Hematopoietic multipotent progenitor cell (in vitro differentiated cells): ENCODE data around the gene LTBP3. TPM values are rescaled to one million over a fixed set of nuclear protein-coding genes. Genes with fewer than 3 reads are reported as not detected.

ENCODE experiments used
- DNase-seq, 3 donors: peaks; one replicate each; pipeline ENCODE4 v3.0.0-alpha.2; 2011 to 2015; ENCODE audit warnings: low read depth in 2 of 3, low spot score in 2 of 3
- total RNA-seq: library from RNA; depleted of rRNA; stranded (reverse); fragments of >200 nt; gene quantifications from one replicate; pipeline ENCODE4 v1.2.3, GENCODE V29; 2012

Gene LTBP3
- total RNA-seq, 1 donor: 89.1 TPM

GRCh38 chr11:65586247-65586630 is 28.1 kb upstream of the LTBP3 start:
- no peak for DNase-seq

GRCh38 chr11:65585396-65586246 is 27.5 kb upstream of the LTBP3 start:
- no peak for DNase-seq

- DNase-seq: no peak
Observed at GRCh38 chr11:65584723-65585171, 26.6 kb upstream of the LTBP3 start.

DNA sequence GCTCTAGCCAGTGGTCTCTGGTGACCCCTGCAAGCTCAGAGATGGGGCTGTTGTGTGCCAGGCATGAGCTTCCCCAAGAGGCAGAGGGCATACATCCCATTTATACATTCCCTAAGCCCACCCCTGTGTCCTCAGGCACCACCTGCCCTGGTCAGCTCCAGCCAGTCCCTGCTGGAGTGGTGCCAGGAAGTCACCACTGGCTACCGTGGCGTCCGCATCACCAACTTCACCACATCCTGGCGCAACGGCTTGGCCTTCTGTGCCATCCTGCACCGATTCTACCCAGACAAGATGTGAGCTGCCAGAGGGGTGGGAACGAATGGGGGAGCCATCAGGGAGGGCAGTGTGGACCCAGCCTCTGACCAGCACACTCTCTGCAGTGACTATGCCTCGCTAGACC is 25.9 kb upstream of the LTBP3 start:
- DNase-seq: no peak

- no peak for DNase-seq
Observed at GRCh38 chr11:65583589-65583988, 25.4 kb upstream of the LTBP3 start.

DNA sequence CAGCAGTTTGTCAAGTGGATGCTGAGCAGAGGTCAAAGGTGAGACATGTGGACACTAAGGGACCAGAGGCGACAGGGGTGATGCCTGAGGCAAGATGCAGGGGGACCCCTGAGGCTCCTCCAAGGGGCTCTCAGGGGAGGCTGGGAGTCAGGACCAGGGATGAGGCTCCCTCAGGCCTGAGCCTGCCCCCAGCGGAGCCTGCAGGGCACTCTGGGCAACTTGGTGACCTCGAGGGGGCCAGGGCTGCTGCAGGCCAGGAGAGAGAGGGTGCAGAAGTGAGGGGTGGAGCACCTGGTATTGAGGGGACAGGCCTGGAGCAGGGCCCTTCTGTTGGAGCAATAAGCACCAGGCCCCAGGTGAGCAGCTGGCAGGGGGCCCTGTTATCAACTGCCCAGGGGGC is 23.8 kb upstream of the LTBP3 start:
- DNase-seq: no peak

GRCh38 chr11:65580756-65581155 is 22.6 kb upstream of the LTBP3 start:
- no peak for DNase-seq

DNA sequence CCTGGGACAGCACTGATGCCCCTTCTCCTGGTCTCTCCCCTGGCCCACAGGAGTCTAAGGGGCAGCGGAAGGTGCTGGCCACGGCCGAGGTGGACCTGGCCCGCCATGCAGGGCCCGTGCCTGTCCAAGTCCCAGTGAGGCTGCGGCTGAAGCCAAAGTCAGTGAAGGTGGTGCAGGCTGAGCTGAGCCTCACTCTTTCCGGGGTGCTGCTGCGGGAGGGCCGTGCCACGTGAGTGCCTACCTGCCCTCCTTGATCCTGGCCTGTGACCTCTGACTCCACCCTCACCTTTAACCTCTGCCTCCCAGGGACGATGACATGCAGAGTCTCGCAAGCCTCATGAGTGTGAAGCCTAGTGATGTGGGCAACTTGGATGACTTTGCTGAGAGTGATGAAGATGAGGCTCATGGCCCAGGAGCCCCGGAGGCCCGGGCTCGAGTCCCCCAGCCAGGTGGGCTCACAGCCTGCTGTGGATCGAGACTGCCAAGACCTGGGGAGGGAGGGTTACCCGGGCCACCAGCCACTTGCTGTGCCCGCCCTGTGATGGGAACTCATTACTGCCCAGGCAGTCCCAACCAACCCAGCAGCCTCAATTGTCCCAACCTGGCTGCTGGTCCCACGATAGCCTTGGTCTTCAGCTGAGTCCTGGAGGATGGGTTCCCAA is 22.0 kb upstream of the LTBP3 start:
- no peak for DNase-seq

- no peak for DNase-seq
Observed at GRCh38 chr11:65579291-65579690, 21.1 kb upstream of the LTBP3 start.

DNA sequence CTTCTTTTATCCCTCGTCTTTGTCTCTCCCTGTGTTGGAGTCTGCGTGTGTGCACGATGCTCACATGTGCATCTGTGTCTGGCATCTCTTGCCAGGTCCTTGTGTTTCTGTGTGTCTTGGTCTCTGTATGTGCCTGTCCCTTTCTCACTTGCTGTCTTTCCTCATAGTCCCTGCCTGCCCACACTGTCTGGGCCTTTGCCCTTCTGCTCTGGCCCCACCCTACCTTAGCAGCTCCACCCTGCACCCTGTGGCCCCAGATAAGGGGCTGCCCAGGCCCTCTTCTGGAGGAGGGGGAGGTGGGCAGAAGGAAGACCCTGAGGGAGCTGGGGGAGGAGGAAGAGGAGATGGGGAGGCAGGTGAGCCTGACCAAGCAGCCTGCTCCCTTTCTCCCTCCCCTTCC is 20.5 kb upstream of the LTBP3 start:
- no peak for DNase-seq

DNA sequence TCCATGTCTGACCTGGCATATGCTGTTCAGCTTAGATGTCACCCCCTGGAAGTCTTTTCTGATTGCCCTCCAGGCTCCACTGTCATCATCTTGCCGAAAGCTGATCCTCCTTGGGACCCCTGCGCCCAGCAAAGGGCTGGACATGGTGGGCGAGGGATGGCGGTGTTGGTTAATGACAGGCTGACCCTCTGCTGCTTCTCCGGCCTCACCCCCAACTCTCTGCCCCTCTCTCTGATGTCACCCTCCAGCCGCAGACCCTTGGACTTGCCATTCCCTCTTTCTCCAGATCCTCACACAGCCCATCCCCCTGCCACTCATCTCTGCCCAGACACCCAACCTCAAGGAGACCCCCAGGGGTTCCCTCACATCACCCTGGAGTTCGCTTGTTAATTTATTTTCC is 20.0 kb upstream of the LTBP3 start:
- no peak for DNase-seq

GRCh38 chr11:65577756-65578109 is 19.6 kb upstream of the LTBP3 start:
- no peak for DNase-seq

DNA sequence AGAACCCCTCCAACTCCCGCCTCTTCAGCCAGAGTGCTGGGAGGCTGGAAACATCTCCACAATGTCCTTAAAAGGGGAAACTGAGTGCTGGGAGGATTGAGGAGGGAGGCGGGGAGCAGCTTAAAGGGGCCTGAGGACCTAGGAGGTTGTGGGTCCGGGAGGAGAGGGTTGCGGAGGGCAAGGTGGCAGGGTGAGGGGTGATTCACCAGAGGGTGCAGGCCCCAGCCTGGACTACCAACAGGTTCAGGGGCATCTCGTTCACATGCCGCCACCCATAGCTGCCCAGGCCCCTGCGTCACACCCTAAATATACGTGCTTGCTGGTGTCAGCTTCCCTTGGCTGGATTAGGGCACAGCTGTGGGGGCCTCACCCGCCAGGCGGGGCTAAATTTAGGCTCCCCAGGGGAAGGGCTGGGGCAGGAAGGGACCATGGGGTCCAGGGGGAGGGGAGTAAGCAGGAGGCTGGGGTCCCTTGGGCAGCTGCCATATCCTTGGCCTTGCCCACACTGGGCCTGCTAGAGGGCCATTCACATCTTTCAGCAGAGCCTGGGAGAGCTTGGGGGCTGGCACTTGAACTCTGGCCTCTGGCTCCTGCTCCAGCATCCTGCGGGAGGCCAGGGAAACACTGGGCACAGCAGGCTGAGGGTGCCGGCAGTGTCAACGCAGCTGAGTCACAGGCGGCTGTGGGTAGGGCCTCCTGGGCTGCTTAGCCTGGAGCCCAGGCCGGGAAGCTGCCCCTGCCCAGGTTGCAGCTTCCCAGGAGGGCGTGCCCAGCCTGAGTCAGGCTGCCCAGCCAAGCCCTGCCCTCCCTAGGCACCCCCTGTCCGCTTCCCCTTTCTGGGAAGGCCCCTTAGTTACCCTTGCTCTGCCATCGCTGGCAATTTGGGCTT is 19.0 kb upstream of the LTBP3 start:
- peak in 2 of 3 donors; percentile 64 to 84 for DNase-seq

DNA sequence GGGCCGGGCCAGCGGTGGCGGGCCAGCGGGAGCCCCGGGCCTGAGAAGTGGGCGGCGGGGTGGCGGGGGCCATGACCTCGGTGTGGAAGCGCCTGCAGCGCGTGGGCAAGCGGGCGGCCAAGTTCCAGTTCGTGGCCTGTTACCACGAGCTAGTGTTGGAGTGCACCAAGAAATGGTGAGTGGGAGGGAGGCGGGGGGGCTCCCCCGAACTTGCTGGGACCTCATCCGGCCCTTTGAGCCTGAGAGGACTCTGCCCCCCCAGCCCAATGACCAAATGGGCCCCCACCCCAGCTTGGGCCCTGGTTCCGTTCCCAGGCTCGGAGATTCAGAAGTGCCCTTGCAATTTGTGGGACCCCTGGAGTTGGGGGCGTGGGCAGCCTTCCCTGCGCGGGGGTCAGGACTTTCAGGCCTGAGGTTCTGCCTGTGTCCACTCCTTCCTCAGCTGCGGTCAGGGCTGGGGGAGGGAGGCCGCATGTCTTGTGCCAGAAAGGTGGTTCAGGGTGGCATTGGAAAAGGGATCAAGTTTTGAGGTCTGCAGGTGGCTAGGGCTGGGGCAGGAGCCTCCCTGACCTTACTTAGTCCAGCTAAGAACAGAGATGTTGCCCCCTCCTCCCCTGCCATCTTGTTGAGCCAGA is 18.2 kb upstream of the LTBP3 start:
- DNase-seq: no peak

DNA sequence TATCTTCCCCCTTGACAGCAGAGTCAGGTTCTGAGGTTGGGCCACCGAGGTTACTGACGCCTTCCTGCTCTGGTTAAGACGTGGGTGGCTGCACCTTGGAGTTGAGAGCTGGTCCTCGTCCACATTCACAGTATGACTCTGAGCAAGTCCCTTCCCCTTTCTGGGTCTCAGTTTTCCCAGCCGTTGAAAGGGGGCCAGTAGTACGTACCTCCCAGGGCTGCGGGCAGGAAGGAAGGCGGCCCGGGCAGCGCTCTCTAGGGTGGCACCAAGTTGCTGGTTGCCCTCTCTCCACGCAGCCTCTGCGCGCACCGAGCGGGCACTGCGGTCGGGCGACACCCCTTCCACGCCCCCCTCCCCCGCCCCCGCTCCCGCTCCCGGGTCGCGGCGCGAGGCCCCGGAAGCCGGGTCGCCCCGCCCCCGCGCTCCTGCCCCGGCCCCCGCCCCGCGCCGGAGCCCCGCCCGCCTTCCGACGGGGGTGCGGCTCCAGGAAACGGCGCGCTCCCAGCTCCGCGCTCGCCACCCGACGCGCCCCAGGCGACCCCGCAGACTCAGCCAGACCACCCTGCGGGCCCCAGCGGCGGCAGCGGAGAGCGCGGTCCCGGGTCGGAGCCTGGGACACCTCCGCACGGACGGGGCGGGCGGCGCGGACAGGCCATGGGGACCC is 17.5 kb upstream of the LTBP3 start, which contains the start of gene EHBP1L1:
Gene EHBP1L1, plus strand, starts transcription at position 486 of the 664 bp plus-strand sequence. CDS start 250 bp downstream, outside the sequence.
- DNase-seq: peak in 2 of 3 donors; percentile 58 to 62

GRCh38 chr11:65574811-65575567 is 16.8 kb upstream of the LTBP3 start:
- peak in 1 of 3 donors; percentile 45 for DNase-seq

GRCh38 chr11:65574109-65574810 is 16.1 kb upstream of the LTBP3 start:
- peak; percentile 82 to 96 (median 94) for DNase-seq

GRCh38 chr11:65573391-65574079 is 15.4 kb upstream of the LTBP3 start:
- no peak for DNase-seq
